Stimulated activated CD4-positive, alpha-beta T cell treated with anti-CD3 and anti-CD28 coated beads, TNF-alpha, amount 100 ng/mL, for 1 hour (primary cell): Measurements from ENCODE around the gene SPTLC2.
"Not testable (repeated sequence)": the region's sequence is repeated elsewhere in the genome, so short reads cannot be mapped to it uniquely, and the experiment has no call there.

ENCODE experiments used
- DNase-seq, 3 donors: peaks; one replicate each; pipeline ENCODE4 v3.0.0-alpha.2; 2020; ENCODE audit warnings: low read depth in 3 of 3, low spot score in 1 of 3

The SPTLC2 gene

DNA sequence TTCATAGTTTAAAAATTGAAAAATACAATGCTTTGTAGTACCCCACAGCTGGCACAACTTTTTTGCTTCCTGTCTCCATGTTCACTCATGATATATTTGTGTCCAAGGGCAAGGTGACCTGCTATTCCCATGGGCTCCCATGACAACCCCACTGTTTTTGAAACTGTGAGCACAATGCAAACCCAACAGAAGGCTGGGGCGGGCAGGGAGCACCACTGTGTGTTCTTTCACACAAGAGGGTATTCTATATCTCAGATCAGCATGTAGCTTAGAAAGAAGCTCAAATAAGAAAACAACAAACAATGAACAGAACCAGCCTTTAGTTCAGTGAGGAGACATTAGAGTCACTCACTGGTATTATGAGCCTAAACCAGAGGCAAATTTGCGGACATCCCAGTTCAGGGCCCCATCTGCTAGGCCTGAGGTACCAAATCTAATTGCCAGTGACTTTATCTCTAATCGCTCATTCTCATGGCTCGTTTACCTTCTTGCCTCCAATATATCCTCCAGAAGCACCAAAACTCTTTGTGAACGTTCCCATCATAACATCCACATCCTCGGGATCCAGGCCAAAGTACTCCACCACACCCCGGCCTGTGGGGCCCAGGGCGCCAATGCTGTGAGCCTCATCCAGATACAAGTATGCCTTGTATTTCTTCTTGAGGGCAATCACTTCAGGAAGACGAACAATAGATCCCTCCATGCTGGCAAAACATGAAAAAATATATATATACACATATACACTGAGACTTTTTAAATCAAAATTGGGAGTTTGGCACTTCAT is 61.4 kb downstream of the SPTLC2 start:
- no peak for DNase-seq

GRCh38 chr14:77554207-77554606 is 62.2 kb downstream of the SPTLC2 start:
- DNase-seq, result no peak

DNA sequence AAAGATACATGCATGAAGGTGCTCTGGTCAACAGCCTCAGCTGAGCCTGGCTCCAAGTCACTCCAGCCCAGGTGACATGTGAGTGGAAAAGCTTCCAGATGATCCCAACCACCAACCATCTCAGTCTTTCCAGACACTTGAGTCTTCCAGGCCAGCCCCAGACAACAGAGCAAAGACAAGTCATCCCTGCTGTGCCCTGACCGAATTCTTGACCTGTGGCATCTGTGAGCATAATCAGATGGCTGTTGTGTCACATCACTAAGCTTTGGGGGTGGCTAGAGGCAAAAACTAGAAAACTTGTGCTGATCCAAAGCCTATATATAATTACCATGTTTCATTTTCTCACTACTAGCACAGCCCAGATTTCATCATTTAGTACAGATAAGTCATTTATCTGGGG is 67.0 kb downstream of the SPTLC2 start:
- no peak for DNase-seq

DNA sequence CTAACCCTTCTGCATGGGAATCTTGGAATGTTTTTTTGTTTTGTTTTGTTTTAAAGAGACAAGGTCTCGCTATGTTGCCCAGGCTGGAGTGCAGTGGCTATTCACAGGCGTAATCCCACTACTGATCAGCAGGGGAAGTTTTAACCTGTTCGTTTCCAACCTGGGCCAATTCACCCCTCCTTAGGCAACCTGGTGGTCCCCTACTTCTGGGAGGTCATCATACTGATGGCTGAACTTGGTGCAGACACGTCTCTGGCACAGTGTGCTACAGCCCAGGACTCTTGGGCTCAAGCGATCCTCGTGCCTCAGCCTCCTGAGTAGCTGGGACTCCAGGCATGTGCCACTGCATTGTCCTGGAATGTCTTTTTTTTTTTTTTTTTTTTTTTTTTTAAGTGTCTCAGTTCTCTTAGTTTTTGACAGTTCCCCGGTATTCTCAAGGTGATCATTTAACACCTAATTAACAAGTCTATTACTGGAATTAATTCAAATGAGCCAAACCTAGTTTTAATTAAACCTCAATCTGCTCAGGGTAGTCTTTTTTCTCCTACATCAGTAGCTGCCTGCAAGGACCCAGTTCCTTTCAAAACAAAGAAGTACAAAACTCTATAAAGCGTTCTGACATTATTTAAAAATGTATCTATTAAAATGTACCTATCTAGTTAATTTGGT is 68.8 kb downstream of the SPTLC2 start:
- no peak for DNase-seq

- DNase-seq, result not testable (repeated sequence)
Observed at GRCh38 chr14:77545171-77545570, 71.3 kb downstream of the SPTLC2 start.

DNA sequence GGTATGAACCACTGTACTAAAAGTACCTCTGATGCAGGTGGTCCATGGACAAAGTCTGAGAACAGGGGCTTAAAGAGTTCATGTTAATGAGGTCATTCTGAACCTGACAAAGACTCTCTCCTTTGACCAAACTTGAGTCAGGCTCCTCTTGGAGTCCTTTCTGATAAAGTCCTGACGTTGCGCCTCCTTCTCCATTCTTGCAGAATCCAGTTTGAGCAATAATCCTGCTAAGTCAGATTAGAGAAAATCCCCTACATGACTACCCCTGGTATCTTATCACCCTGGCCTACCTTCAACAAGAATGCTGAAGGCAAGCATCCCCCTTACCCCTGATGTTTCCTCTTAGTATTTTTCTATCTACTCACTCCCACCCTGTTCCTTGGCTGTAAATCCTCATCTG is 71.9 kb downstream of the SPTLC2 start:
- DNase-seq, result no peak

DNA sequence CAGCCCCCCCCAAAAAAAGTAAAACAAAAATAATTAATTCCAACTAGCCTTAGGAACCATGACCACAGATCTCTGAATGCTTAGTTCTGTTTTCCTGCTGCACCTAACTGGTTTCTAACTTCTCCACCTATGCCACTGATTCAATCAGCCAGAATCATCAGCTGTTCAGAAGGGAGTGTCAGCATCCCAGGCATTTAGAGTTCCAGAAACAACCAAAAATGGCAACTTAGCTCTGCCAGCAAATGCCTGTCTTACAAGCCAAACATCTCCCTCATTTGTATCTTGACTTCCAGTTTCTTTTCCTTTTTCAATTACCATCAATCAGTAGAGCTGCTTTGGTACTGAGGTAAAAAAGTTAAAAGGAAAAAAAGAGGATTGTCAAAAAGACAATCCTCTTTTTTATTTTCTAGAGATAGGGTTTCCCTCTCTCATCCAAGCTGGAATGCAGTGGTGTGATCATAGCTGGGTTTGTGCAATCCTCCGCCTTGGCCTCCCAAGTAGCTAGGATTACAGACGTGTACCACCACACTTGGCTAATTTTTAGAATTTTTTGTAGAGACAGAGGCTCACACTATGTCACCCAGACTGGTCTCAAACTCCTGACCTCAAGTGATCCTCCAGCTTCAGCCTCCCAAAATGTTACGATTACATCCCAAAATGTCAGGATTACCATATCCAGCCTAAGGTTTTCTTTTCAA is 72.7 kb downstream of the SPTLC2 start:
- DNase-seq, result no peak

DNA sequence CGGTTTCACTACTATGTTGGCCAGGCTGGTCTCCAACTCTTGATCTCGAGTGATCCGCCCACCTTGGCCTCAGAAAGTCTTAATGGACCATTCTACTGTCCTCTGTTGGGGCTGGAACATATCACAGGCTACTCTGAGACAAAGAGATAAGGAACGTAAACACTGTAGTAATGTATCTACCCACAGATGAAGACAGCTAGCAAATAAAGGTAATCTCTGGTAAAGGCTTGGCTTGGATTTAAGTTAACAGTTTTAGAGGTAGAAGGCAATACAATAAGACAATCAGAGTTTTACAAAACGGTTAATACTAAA is 73.2 kb downstream of the SPTLC2 start:
- no peak for DNase-seq

- DNase-seq, result no peak
Observed at GRCh38 chr14:77542421-77543239, 73.8 kb downstream of the SPTLC2 start.

- no peak for DNase-seq
Observed at GRCh38 chr14:77541905-77542304, 74.5 kb downstream of the SPTLC2 start.

DNA sequence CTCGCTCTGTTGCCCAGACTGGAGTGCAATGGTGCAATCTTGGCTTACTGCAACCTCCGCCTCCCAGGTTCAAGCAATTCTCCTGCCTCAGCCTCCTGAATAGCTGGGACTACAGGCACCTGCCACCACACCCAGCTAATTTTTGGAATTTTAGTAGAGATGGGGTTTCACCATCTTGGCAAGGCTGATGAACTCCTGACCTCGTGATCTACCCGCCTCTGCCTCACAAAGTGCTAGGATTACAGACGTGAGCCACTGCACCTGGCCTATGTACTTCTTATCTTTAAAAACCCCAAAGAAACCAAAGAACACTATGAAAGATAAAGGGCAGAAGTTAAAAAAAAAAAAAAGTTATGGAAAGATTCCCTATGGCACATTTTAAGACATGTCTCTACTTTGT is 79.5 kb downstream of the SPTLC2 start:
- DNase-seq, result not testable (repeated sequence)

DNA sequence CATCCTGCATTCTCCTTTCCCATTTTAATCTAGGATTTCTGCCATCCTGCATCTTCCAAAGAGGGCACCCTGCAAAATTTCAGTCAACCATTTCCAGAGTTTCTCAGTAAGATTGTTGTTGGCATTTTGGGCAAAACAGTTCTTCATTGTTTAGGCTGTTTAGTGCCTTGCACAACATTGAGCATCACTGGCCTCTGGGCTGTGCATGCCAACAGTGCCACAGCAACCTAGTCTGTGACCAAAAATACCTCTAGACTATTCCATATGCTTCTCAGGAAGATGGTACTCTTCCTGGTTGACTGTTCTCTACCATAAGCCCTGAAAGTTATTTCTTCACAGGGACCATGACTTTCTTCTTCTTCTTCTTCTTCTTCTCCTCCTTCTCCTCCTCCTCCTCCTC is 85.4 kb downstream of the SPTLC2 start:
- no peak for DNase-seq

DNA sequence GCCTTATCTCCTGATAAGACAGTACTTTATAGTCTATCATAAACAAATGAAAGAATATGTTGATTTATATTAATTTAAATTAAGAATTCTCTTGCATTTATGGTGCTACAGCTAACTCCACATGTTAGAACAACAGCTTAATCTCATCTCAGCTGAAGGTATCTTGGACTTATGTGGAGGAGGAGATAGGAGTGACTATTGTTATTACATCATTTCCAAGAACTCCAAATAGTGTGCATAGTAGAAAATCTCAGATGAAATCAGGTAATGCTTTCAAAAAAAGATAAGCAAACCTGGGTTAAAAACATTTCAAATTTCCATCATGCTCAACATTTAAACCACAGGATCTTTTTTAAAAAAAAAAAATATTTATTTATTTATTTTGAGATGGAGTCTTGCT is 86.5 kb downstream of the SPTLC2 start:
- DNase-seq, result no peak

DNA sequence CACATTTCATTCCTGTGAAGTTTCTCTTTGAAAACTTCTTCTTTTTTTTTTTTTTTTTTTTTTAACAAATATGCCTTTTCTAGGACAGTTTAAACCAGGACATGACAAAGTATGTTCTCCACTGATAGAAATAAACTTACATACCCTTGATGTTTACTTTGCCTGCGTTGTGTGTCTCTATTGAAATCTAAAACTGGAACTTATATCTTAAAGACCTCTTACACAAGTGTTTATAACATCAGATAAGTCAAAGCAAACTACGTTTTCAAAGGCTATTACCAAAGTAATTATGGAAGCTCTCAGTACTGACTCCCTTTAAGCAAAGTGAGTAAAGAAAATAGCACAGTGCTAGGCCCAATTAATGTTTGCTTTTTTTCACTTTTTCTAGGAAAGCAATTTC is 87.2 kb downstream of the SPTLC2 start:
- no peak for DNase-seq

- not testable (repeated sequence) for DNase-seq
Observed at GRCh38 chr14:77528701-77529100, 87.7 kb downstream of the SPTLC2 start.

DNA sequence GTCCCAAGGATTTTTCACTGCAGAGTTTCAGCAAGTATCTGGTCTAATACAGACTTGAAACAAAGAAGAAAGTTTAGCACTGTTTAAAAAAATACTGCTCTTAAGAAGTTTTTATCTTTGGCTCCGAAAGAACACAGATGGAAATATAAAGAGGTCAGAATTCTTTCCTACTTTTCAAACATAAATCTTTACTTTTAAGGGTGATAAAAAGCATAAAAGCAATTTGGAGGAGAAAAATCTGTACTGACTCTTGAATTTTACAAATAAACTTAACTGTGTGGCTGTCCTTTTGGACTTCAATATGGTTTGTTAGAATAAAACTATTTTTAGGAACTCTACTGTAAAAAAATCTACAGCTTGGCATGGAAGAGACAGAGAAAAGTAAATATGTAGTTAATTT is 90.2 kb downstream of the SPTLC2 start:
- DNase-seq, result no peak

- DNase-seq, result no peak
Observed at GRCh38 chr14:77524536-77524935, 91.9 kb downstream of the SPTLC2 start.

- DNase-seq, result no peak
Observed at GRCh38 chr14:77523109-77523508, 93.3 kb downstream of the SPTLC2 start.

- no peak for DNase-seq
Observed at GRCh38 chr14:77520555-77520954, 95.9 kb downstream of the SPTLC2 start.

- DNase-seq, result no peak
Observed at GRCh38 chr14:77516126-77516525, 100.3 kb downstream of the SPTLC2 start.

DNA sequence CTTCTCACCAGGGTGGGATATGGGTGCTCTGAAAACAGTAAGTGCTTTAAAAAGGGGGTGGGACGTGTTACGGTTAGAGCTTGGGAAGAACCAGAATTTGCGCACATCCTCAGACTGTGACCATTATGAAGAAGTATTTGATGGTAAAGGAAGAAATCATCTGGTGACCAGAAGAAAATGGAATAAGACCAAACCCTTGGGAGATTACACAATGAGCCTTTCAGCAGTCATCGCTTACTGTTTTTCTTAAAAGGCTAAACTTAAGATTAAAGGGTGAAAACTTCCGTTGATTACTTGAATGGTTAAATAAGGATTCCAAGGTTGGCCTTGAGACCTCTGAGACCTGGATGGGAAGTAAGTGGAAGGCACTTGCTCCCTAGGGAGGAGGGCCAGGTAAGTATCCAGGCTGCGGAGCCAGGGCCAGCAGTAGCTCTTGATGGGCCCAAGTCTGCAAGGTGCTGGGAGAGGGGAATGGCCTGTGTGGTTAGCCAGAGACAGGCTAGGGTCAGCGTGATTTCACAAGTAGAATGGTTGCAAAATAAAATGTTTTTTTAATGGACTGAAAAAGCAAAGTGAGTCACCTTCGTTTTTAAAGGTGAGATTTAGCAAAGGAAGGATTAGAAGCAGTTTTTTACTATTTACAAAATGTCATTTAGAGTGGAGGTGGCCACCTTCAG is 104.8 kb downstream of the SPTLC2 start:
- no peak for DNase-seq
